GM06990 (cell line): ENCODE results near the gene ISOC1.

Source experiments
- DNase-seq: peaks from one replicate; pipeline ENCODE4 v3.0.0-alpha.2; 2011; ENCODE audit not compliant: insufficient read length; ENCODE audit errors: extremely low read depth
- H3K27me3 ChIP-seq: replicated peaks from 2 replicates; pipeline ENCODE4 v1.6.0; 2011; ENCODE audit warnings: low read length; ENCODE audit not compliant: control insufficient read depth, insufficient read depth
- H3K36me3 ChIP-seq: 2 replicates; pipeline ENCODE4 v1.5.1; 2011; ENCODE audit warnings: low read length; ENCODE audit not compliant: control insufficient read depth, insufficient read depth
- H3K4me3 ChIP-seq: replicated peaks from 2 replicates; pipeline ENCODE4 v1.5.1; 2011; ENCODE audit warnings: low read depth, mild to moderate bottlenecking, control low read depth, low read length
- TF ChIP-seq, protein P1 (sequence below): IDR thresholded peaks from 2 replicates; pipeline ENCODE4 v1.5.1; 2011; ENCODE audit warnings: low read length, control low read depth, mild to moderate bottlenecking, inconsistent platforms; ENCODE audit not compliant: insufficient read depth, poor library complexity, severe bottlenecking

ISOC1 gene

GRCh38 chr5:129069292-129069691 lies 25.3 kb upstream of the ISOC1 start:
- TF ChIP-seq, protein P1, sequence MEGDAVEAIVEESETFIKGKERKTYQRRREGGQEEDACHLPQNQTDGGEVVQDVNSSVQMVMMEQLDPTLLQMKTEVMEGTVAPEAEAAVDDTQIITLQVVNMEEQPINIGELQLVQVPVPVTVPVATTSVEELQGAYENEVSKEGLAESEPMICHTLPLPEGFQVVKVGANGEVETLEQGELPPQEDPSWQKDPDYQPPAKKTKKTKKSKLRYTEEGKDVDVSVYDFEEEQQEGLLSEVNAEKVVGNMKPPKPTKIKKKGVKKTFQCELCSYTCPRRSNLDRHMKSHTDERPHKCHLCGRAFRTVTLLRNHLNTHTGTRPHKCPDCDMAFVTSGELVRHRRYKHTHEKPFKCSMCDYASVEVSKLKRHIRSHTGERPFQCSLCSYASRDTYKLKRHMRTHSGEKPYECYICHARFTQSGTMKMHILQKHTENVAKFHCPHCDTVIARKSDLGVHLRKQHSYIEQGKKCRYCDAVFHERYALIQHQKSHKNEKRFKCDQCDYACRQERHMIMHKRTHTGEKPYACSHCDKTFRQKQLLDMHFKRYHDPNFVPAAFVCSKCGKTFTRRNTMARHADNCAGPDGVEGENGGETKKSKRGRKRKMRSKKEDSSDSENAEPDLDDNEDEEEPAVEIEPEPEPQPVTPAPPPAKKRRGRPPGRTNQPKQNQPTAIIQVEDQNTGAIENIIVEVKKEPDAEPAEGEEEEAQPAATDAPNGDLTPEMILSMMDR = no peak
- Histone ChIP-seq H3K27me3 (no peaks in the 10 kb centered on the region), H3K4me3 (no peak overlapping the region), H3K36me3 (no peaks in the 10 kb centered on the region)
- DNase-seq = no peak

DNA sequence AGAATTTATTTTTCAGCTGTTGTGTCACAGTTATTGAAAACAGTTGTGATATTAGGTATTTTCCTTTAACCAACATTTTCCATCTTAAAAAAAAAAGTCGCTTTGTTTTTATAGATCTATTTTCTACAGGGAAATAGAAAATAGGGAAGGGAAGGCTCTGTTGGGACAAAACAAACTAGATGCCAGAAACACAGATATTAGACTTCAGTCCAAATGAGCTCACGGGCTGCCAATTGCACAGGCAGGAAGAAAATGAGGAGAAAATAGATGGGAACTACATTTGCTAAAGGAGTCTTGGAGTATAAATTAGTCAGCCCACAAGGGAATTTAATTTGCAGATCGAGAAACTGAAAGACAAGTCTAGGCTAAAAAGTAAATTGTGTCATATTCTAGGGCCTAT lies 21.4 kb upstream of the ISOC1 start:
- Histone ChIP-seq H3K36me3 (no peaks in the 10 kb centered on the region), H3K27me3 (no peaks in the 10 kb centered on the region), H3K4me3 (no peak overlapping the region)
- TF ChIP-seq, protein P1 = no peak
- DNase-seq = no peak

- H3K27me3 ChIP-seq = no peaks in the 10 kb centered on the region
- no peaks in the 10 kb centered on the region for H3K36me3 ChIP-seq
- no peak overlapping the region for H3K4me3 ChIP-seq
- no peak for DNase-seq
- TF ChIP-seq, protein P1 = no peak
Measured at GRCh38 chr5:129074903-129075302, 19.6 kb upstream of the ISOC1 start.

GRCh38 chr5:129077433-129078075 lies 17.0 kb upstream of the ISOC1 start:
- Histone ChIP-seq H3K4me3 (no peak overlapping the region), H3K36me3 (no peaks in the 10 kb centered on the region), H3K27me3 (no peaks in the 10 kb centered on the region)
- no peak for DNase-seq
- TF ChIP-seq, protein P1 = no peak

DNA sequence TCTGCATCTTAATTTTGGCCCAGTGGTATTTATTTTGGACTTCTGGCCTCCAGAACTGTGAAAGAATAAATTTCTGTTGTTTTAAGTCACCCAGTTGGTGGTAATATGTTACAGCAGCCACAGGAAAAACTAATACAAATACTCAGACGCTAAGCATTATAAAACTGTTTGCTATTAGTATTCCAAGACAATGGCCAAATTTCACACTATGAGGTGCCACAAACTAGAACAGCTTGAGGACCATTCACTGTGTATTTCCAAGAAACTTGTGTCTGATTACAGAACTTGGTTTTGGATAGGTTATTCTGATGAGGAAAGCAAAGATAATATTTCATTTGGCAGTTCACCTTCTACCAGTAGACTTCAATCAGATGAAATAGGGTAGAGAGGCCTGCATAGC lies 16.3 kb upstream of the ISOC1 start:
- Histone ChIP-seq H3K36me3 (no peaks in the 10 kb centered on the region), H3K4me3 (no peak overlapping the region), H3K27me3 (no peaks in the 10 kb centered on the region)
- DNase-seq = no peak
- TF ChIP-seq, protein P1 = no peak

DNA sequence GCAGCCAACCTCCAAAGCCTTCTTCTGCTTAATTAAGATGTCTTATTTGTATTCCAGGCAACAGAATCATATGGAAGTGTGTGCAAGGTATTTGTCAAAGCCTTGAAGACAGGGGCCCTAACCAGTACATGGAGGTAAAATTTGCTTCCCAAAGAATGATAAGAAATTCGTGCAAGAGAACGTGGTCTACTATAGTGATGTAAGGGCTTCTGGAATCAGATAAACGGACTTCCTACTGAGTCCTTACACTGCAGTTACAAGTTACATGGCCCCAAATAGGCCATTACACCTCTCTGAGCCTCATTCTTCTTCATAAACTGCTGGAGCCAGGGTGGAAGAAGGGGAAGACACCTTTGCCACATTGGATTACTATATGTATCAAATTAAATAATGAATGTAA lies 15.9 kb upstream of the ISOC1 start:
- H3K27me3 ChIP-seq = no peaks in the 10 kb centered on the region
- H3K36me3 ChIP-seq = no peaks in the 10 kb centered on the region
- no peak overlapping the region for H3K4me3 ChIP-seq
- TF ChIP-seq, protein P1 = no peak
- no peak for DNase-seq
